Left lobe of liver (tissue), 2 donors: ENCODE measurements around the gene LPAR1. TPM values are rescaled to one million over a fixed set of nuclear protein-coding genes. Genes with fewer than 3 reads are reported as not detected.

Experiments
- ATAC-seq: fragments of 200-7000 bp; cut with Tn5 transposase; one replicate; pipeline ENCODE4 v1.9.1; 2020; ENCODE audit warnings: mild to moderate bottlenecking, moderate library complexity
- DNase-seq: peaks from one replicate; pipeline ENCODE4 v3.0.0-alpha.2; 2020; ENCODE audit warnings: low spot score
- total RNA-seq: library from RNA; stranded (reverse); gene quantifications from one replicate; pipeline ENCODE4 v1.2.1, GENCODE V29; 2021
- donor health status: DM: no; HTN: no; CAD: no; lungs with moderate emphysema.
- donor health status: DM: no; HTN: yes; CAD: no.

The LPAR1 gene
- total RNA-seq, 1 donor from 2014 or later, result 0.86 TPM

GRCh38 chr9:111003182-111003581 is 35.1 kb downstream of the LPAR1 start:
- DNase-seq, result no peak
- no peak for ATAC-seq

- no peak for ATAC-seq
- DNase-seq, result no peak
These were observed 36.7 kb downstream of the LPAR1 start for GRCh38 chr9:111001526-111001925.

GRCh38 chr9:111000202-111000601 is 38.1 kb downstream of the LPAR1 start:
- ATAC-seq (no peak), DNase-seq (no peak)

- ATAC-seq (no peak), DNase-seq (no peak)
These were observed 38.9 kb downstream of the LPAR1 start for GRCh38 chr9:110999379-110999778.

- no peak for ATAC-seq
- no peak for DNase-seq
These were observed 40.4 kb downstream of the LPAR1 start for GRCh38 chr9:110997847-110998246.

GRCh38 chr9:110996436-110997220 is 41.6 kb downstream of the LPAR1 start:
- no peak for ATAC-seq

GRCh38 chr9:110995420-110996340 is 42.6 kb downstream of the LPAR1 start:
- ATAC-seq, result no peak
- DNase-seq, result no peak

More at GRCh38 chr9:110996436-110997220, 41.6 kb downstream of the LPAR1 start:
- no peak for DNase-seq

- ATAC-seq, result no peak
- no peak for DNase-seq
These were observed 43.5 kb downstream of the LPAR1 start for GRCh38 chr9:110994771-110995241.

GRCh38 chr9:110990481-110990880 is 47.8 kb downstream of the LPAR1 start:
- ATAC-seq (no peak), DNase-seq (no peak)

GRCh38 chr9:110986529-110986928 is 51.7 kb downstream of the LPAR1 start:
- no peak for DNase-seq
- no peak for ATAC-seq

- DNase-seq (no peak), ATAC-seq (no peak)
These were observed 53.3 kb downstream of the LPAR1 start for GRCh38 chr9:110984890-110985437.

GRCh38 chr9:110980261-110980660 is 58.0 kb downstream of the LPAR1 start:
- no peak for ATAC-seq
- DNase-seq, result no peak

GRCh38 chr9:110979636-110980035 is 58.6 kb downstream of the LPAR1 start:
- DNase-seq (no peak), ATAC-seq (no peak)

- DNase-seq (no peak), ATAC-seq (no peak)
These were observed 59.8 kb downstream of the LPAR1 start for GRCh38 chr9:110978516-110978915.

GRCh38 chr9:110977259-110977709 is 61.0 kb downstream of the LPAR1 start:
- ATAC-seq (no peak), DNase-seq (no peak)

- ATAC-seq (no peak), DNase-seq (no peak)
These were observed 62.3 kb downstream of the LPAR1 start for GRCh38 chr9:110975969-110976368.

- DNase-seq, result no peak
- ATAC-seq, result no peak
These were observed 63.0 kb downstream of the LPAR1 start for GRCh38 chr9:110975278-110975677.

GRCh38 chr9:110971705-110972104 is 66.6 kb downstream of the LPAR1 start:
- no peak for DNase-seq
- no peak for ATAC-seq

GRCh38 chr9:110971234-110971633 is 67.0 kb downstream of the LPAR1 start:
- DNase-seq, result no peak
- no peak for ATAC-seq

- ATAC-seq (no peak), DNase-seq (no peak)
These were observed 68.3 kb downstream of the LPAR1 start for GRCh38 chr9:110969971-110970386.

GRCh38 chr9:110968096-110968495 is 70.2 kb downstream of the LPAR1 start:
- ATAC-seq, result no peak
- no peak for DNase-seq
